HEK293 (cell line): ENCODE results near the gene TBC1D22A.

Experiments used
- CTCF ChIA-PET: fragments of 350-600 bp; formaldehyde crosslinking; extraction: SDS; loops from one replicate; lab custom pipeline; 2021; ENCODE audit warnings: antibody characterized with exemption; lab: Yijun Ruan, JAX
- POLR2A ChIA-PET: fragments of 300-600 bp; formaldehyde crosslinking; extraction: SDS; loops from one replicate; lab custom pipeline; 2020; ENCODE audit warnings: antibody characterized with exemption, inconsistent platforms; lab: Yijun Ruan, JAX
- H3K27ac ChIP-seq: fragments of 200-500 bp; sonication (Bioruptor generic); 2 replicates; pipeline ENCODE4 v1.5.1; 2014; ENCODE audit warnings: low read depth, low read length, control low read depth, inconsistent platforms; ENCODE audit errors: extremely low read depth
- H3K36me3 ChIP-seq, 2 experiments: fragments of 200-500 bp in 1 of 2; sonication (Bioruptor generic) in 1 of 2; 1 replicate in 1 of 2; 2 replicates in 1 of 2; pipeline ENCODE4 v1.5.1; 2014 to 2017; ENCODE audit warnings: inconsistent platforms in 2 of 2, low read length in 2 of 2; ENCODE audit not compliant: control insufficient read depth in 2 of 2, insufficient read depth in 1 of 2
- H3K4me1 ChIP-seq: fragments of 200-500 bp; sonication (Bioruptor generic); 2 replicates; pipeline ENCODE4 v1.5.1; 2014; ENCODE audit warnings: mild to moderate bottlenecking, low read length, inconsistent platforms; ENCODE audit not compliant: control insufficient read depth, insufficient read depth
- H3K4me3 ChIP-seq: 2 replicates; pipeline ENCODE4 v1.5.1; 2011; ENCODE audit warnings: low read depth, mild to moderate bottlenecking, control low read depth, low read length, moderate library complexity
- H3K9me3 ChIP-seq: fragments of 200-500 bp; sonication (Bioruptor generic); 2 replicates; pipeline ENCODE4 v1.5.1; 2014; ENCODE audit warnings: low read depth, low read length, inconsistent platforms; ENCODE audit not compliant: control insufficient read depth, insufficient read depth
- AEBP2 ChIP-seq: fragments of 450-650 bp; formaldehyde crosslinking; IDR thresholded peaks from 2 replicates; pipeline ENCODE4 v1.5.1; 2016; ENCODE audit warnings: missing biosample characterization, missing genetic modification characterization, borderline replicate concordance
- ATF2 ChIP-seq: fragments of 450-650 bp; formaldehyde crosslinking; IDR thresholded peaks from 2 replicates; pipeline ENCODE4 v1.5.1; 2016; ENCODE audit warnings: missing biosample characterization, missing genetic modification characterization, low read depth
- KLF16 ChIP-seq: fragments of 450-650 bp; formaldehyde crosslinking; IDR thresholded peaks from 2 replicates; pipeline ENCODE4 v1.5.1; 2017; ENCODE audit warnings: missing biosample characterization, missing genetic modification characterization
- PRDM2 ChIP-seq: fragments of 450-650 bp; formaldehyde crosslinking; IDR thresholded peaks from 2 replicates; pipeline ENCODE4 v1.5.1; 2016; ENCODE audit warnings: missing biosample characterization, missing genetic modification characterization, borderline replicate concordance
- ZBTB20 ChIP-seq: fragments of 450-650 bp; formaldehyde crosslinking; IDR thresholded peaks from 2 replicates; pipeline ENCODE4 v1.5.1; 2016; ENCODE audit warnings: missing biosample characterization, missing genetic modification characterization
- ZBTB26 ChIP-seq: fragments of 450-650 bp; formaldehyde crosslinking; optimal IDR thresholded peaks from 2 replicates; pipeline ENCODE3; 2016; ENCODE audit warnings: missing biosample characterization, mild to moderate bottlenecking, missing genetic modification characterization
- ZBTB44 ChIP-seq: fragments of 450-650 bp; IDR thresholded peaks from 2 replicates; pipeline ENCODE4 v1.5.1; 2018; ENCODE audit warnings: missing biosample characterization, mild to moderate bottlenecking, missing genetic modification characterization
- ZNF19 ChIP-seq: fragments of 450-650 bp; formaldehyde crosslinking; IDR thresholded peaks from 2 replicates; pipeline ENCODE4; 2016; ENCODE audit warnings: missing biosample characterization, missing genetic modification characterization, low read depth
- ZNF350 ChIP-seq: fragments of 450-650 bp; formaldehyde crosslinking; IDR thresholded peaks from 2 replicates; pipeline ENCODE4 v1.5.0; 2017; ENCODE audit warnings: missing biosample characterization, mild to moderate bottlenecking, missing genetic modification characterization
- ZNF37A ChIP-seq: fragments of 450-650 bp; IDR thresholded peaks from 2 replicates; pipeline ENCODE4 v1.5.1; 2018; ENCODE audit warnings: missing biosample characterization, missing genetic modification characterization
- ZNF529 ChIP-seq: fragments of 450-650 bp; formaldehyde crosslinking; IDR thresholded peaks from 2 replicates; pipeline ENCODE4 v1.5.1; 2017; ENCODE audit warnings: missing genetic modification characterization, missing biosample characterization; ENCODE audit not compliant: insufficient replicate concordance
- ZNF558 ChIP-seq: fragments of 450-650 bp; formaldehyde crosslinking; IDR thresholded peaks from 2 replicates; pipeline ENCODE4 v1.5.1; 2016; ENCODE audit warnings: missing biosample characterization, missing genetic modification characterization
- ZNF629 ChIP-seq: fragments of 450-650 bp; formaldehyde crosslinking; IDR thresholded peaks from 2 replicates; pipeline ENCODE4 v1.5.1; 2017; ENCODE audit warnings: missing biosample characterization, missing genetic modification characterization
- ZNF660 ChIP-seq: fragments of 450-650 bp; IDR thresholded peaks from 2 replicates; pipeline ENCODE4 v1.5.1; 2018; ENCODE audit warnings: missing biosample characterization, mild to moderate bottlenecking, missing genetic modification characterization

The TBC1D22A gene

GRCh38 chr22:47069270-47069669 lies 306.8 kb downstream of the TBC1D22A start:
- H3K4me1 ChIP-seq: no peaks in the 10 kb centered on the region
- TF ChIP-seq ZBTB26 (tag by site-specific recombination) (no peak), ZNF529 (no peak), ZNF660 (tag by site-specific recombination) (no peak), ATF2 (tag by site-specific recombination) (no peak), KLF16 (tag by site-specific recombination) (no peak), ZNF37A (no peak), ZNF19 (tag by site-specific recombination) (no peak), PRDM2 (tag by site-specific recombination) (no peak), ZBTB20 (no peak), ZNF629 (tag by site-specific recombination) (no peak), ZNF558 (tag by site-specific recombination) (no peak), AEBP2 (tag by site-specific recombination) (no peak), ZNF350 (tag by site-specific recombination) (no peak), ZBTB44 (tag by site-specific recombination) (no peak)
- CTCF ChIA-PET: no interaction called here
- POLR2A ChIA-PET: no interaction called here
- no peaks in the 10 kb centered on the region for H3K9me3 ChIP-seq
- H3K36me3 ChIP-seq: no peaks in the 10 kb centered on the region
- no peak overlapping the region for H3K27ac ChIP-seq
- H3K4me3 ChIP-seq: no peak overlapping the region
